ENCODE results near the gene TMEM269. TPM values are rescaled to one million over a fixed set of nuclear protein-coding genes. Genes with fewer than 3 reads are reported as not detected.

Gene TMEM269
- polyA plus RNA-seq, 3 donors: 0.07 TPM; not detected in 2

DNA sequence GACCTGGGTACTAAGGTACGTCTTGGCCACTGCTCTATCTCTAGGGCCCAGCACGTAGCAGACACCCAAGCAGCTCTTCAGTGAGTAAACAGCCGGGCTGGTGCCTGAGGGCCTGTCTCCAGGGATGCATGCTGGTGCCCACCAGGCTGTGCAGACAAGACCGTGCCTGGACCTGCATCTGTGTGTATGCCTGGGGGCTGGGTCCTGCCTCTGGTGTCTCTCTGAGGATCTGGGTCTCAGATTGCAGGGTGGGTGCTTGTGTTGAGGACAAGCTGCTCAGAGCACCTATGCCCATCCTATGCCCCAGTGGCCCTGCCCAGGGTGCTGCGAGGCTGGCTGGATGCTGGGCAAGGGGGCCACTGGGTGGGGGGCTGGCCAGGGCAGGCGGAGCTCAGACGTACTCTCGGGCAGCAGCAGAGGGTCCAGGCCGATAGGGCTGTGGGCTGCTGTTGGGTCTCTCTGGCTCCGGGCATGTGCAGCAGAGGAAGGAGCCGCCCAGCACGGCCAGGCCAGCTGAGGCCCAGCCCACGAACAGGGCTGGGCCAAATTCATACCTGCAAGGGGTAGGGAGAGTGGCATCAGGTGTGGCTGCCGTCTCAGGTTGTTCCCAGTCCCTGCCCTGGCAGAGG lies 49.2 kb upstream of the TMEM269 start:
- no peaks in the 10 kb centered on the region for H3K36me3 ChIP-seq (replicated peaks in 1 of 2; ENCODE audit: control insufficient read depth in 1 of 2, insufficient read depth in 2 of 2, low read length in 2 of 2)
- H3K27me3 Mint-ChIP-seq (ENCODE audit: low read depth in 3 of 3): peaks cover 0 to 3% (median 1%) of the 10 kb centered on the region in 3 donors
- no peak overlapping the region for H3K9ac ChIP-seq (ENCODE audit: insufficient read depth, low read length, poor library complexity, severe bottlenecking)
- no peak for DNase-seq
- TF ChIP-seq CTCF (IDR thresholded peaks at IDR 0.05): no peak
- H3K9me3 Mint-ChIP-seq: peaks cover 0 to 3% (median 0%) of the 10 kb centered on the region in 7 donors
- H3K4me2 ChIP-seq (replicated peaks; ENCODE audit: extremely low read depth, low read length, poor library complexity, severe bottlenecking): no peak overlapping the region
- H3K79me2 ChIP-seq (ENCODE audit: insufficient read depth, low read length): no peaks in the 10 kb centered on the region
- no peak overlapping the region for H3K4me3 ChIP-seq (replicated peaks in 1 of 3; ENCODE audit: low read depth in 2 of 3, low read length in 3 of 3)
- peak overlapping the region in 1 of 7 donors; percentile 65 for H3K27ac Mint-ChIP-seq
- H3K27me3 ChIP-seq (ENCODE audit: control insufficient read depth in 2 of 2, insufficient read depth in 2 of 2, low read length in 2 of 2): no peaks in the 10 kb centered on the region
- 86% methylated on average over 13 of the region's 14 CpGs for WGBS (ENCODE audit: insufficient coverage)
- H3K27ac ChIP-seq (ENCODE audit: low read depth in 1 of 2, low read length in 2 of 2): no peak overlapping the region
- H3K4me1 Mint-ChIP-seq: peaks cover 26% of the 10 kb centered on the region
- peaks cover 26 to 30% of the 10 kb centered on the region in 2 donors for H3K4me1 ChIP-seq (ENCODE audit: control insufficient read depth in 1 of 2, insufficient read depth in 2 of 2, low read length in 2 of 2)
- H3K4me3 Mint-ChIP-seq: no peak overlapping the region
- H4K20me1 ChIP-seq (ENCODE audit: insufficient read depth, low read length): no peaks in the 10 kb centered on the region
- H2AFZ ChIP-seq (ENCODE audit: insufficient read depth, low read depth, low read length, poor library complexity, severe bottlenecking): peak overlapping the region; percentile 70
- peaks cover 0 to 5% of the 10 kb centered on the region in 2 donors for H3K36me3 Mint-ChIP-seq
- intact Hi-C loops (cut with micrococcal nuclease): no loop called here
- H3K9me3 ChIP-seq (replicated peaks in 1 of 2; ENCODE audit: control insufficient read depth in 1 of 2, insufficient read depth in 1 of 2, low read length in 2 of 2): no peaks in the 10 kb centered on the region

DNA sequence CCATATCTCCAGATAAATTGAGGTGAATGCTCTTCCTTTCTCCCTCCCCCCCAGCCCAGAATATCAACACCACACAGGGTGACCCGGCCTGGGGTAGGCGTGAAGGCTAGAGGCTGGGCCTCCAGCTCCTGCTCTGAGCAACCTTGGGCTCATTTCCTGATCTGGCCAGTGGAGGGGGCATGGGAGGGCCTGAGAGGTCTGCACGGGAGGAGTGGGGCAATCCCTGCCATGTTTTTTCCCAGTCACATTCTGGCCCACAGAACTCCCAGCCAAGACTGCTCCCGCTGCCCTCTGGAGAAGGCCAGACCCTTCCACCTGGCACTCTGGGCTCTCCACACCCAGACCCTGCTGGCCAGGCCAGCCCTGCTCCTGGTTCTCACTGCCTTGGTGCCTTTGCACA lies 48.6 kb upstream of the TMEM269 start:
- Mint-ChIP-seq H3K4me3 (no peak overlapping the region), H3K9me3 (peaks cover 0 to 3% (median 0%) of the 10 kb centered on the region in 7 donors), H3K27me3 (ENCODE audit: low read depth in 3 of 3) (peaks cover 0 to 3% (median 1%) of the 10 kb centered on the region in 3 donors), H3K27ac (peak overlapping the region in 3 of 7 donors; percentile 40 to 86 (median 65)), H3K36me3 (peaks cover 0 to 5% of the 10 kb centered on the region in 2 donors), H3K4me1 (peaks cover 26% of the 10 kb centered on the region)
- Histone ChIP-seq H3K4me1 (ENCODE audit: control insufficient read depth in 1 of 2, insufficient read depth in 2 of 2, low read length in 2 of 2) (peaks cover 26 to 30% of the 10 kb centered on the region in 2 donors), H3K4me3 (replicated peaks in 1 of 3; ENCODE audit: low read depth in 2 of 3, low read length in 3 of 3) (no peak overlapping the region), H4K20me1 (ENCODE audit: insufficient read depth, low read length) (no peaks in the 10 kb centered on the region), H3K79me2 (ENCODE audit: insufficient read depth, low read length) (no peaks in the 10 kb centered on the region), H3K27ac (ENCODE audit: low read depth in 1 of 2, low read length in 2 of 2) (no peak overlapping the region), H3K9ac (ENCODE audit: insufficient read depth, low read length, poor library complexity, severe bottlenecking) (no peak overlapping the region), H3K36me3 (replicated peaks in 1 of 2; ENCODE audit: control insufficient read depth in 1 of 2, insufficient read depth in 2 of 2, low read length in 2 of 2) (no peaks in the 10 kb centered on the region), H3K9me3 (replicated peaks in 1 of 2; ENCODE audit: control insufficient read depth in 1 of 2, insufficient read depth in 1 of 2, low read length in 2 of 2) (no peaks in the 10 kb centered on the region), H2AFZ (ENCODE audit: insufficient read depth, low read depth, low read length, poor library complexity, severe bottlenecking) (peak overlapping the region; percentile 70), H3K4me2 (replicated peaks; ENCODE audit: extremely low read depth, low read length, poor library complexity, severe bottlenecking) (no peak overlapping the region), H3K27me3 (ENCODE audit: control insufficient read depth in 2 of 2, insufficient read depth in 2 of 2, low read length in 2 of 2) (no peaks in the 10 kb centered on the region)
- 50% methylated on average over 2 of the region's 4 CpGs for WGBS (ENCODE audit: insufficient coverage)
- peak; percentile 25 for TF ChIP-seq CTCF (IDR thresholded peaks at IDR 0.05)
- intact Hi-C loops (cut with micrococcal nuclease): no loop called here
- DNase-seq: peak; percentile 1 to 28 (median 6)

Data from CD14-positive monocyte (primary cell).